Ovary (tissue), 9 donors: ENCODE data around the gene GLYATL3. TPM values are rescaled to one million over a fixed set of nuclear protein-coding genes. Genes with fewer than 3 reads are reported as not detected.

Experiments
- DNase-seq, 5 donors: peaks; one replicate each; pipeline ENCODE4 v3.0.0-alpha.2; 2019 to 2020
- H3K27ac ChIP-seq, 2 donors: fragments of 200-600 bp; one replicate each; pipeline versions ENCODE4 v1.5.1 to v1.8.0; 2019 to 2022
- H3K27me3 ChIP-seq: fragments of 200-600 bp; one replicate; pipeline ENCODE4 v1.8.0; 2022
- H3K36me3 ChIP-seq: fragments of 200-600 bp; sonication (generic); one replicate; pipeline ENCODE4 v1.5.1; 2019
- H3K4me1 ChIP-seq: one replicate; pipeline ENCODE4 v1.8.1; 2013; ENCODE audit warnings: mild to moderate bottlenecking, moderate library complexity; ENCODE audit not compliant: insufficient read depth
- H3K4me3 ChIP-seq: fragments of 200-600 bp; sonication (generic); one replicate; pipeline ENCODE4 v1.5.1; 2017
- H3K9me3 ChIP-seq, 2 donors: fragments of 200-600 bp in 1 of 2; sonication (generic) in 1 of 2; one replicate each; pipeline versions ENCODE4 v1.5.1 to v1.8.1; 2013 to 2019; ENCODE audit warnings: mild to moderate bottlenecking in 1 of 2, moderate library complexity in 1 of 2
- CTCF ChIP-seq, 3 donors: fragments of 450-650 bp in 2 of 3; fragments of 200-600 bp in 1 of 3; IDR thresholded peaks; one replicate each; pipeline versions ENCODE4 v1.5.1 to v1.8.0; 2016 to 2022; ENCODE audit warnings: antibody characterized with exemption in 3 of 3, mild to moderate bottlenecking in 1 of 3
- EP300 ChIP-seq: sonication (generic); formaldehyde crosslinking; IDR thresholded peaks from one replicate; pipeline ENCODE4 v1.6.1; 2017; ENCODE audit warnings: antibody characterized with exemption
- POLR2A ChIP-seq: fragments of 450-650 bp; IDR thresholded peaks from one replicate; pipeline ENCODE4 v1.6.1; 2017; ENCODE audit warnings: antibody characterized with exemption, mild to moderate bottlenecking, moderate library complexity
- WGBS, 3 donors: extraction: QIAGEN DNeasy Blood & Tissue Kit in 1 of 3; methylation state at CpG; one replicate each; pipeline versions ENCODE4 v1.1.5 to v1.1.7; 2013 to 2017; 5-methylcytosine and 5-hydroxymethylcytosine counted together
- intact Hi-C, 4 donors: fragments of 100-400 bp; cut with DNase I; formaldehyde crosslinking; loops; one replicate each; pipeline versions ENCODE4 v1.11.0 to v1.15.1; 2022 to 2023
- polyA plus RNA-seq, 2 donors: library from polyadenylated mRNA; stranded (reverse); fragments of 200-250 nt in 1 of 2; fragments of 350-450 nt in 1 of 2; fragmentation: Illumina TruSeq in 1 of 2; extraction: RNeasy Lipid Tissue Mini Kit (QIAGEN cat#74804) in 1 of 2; gene quantifications; one replicate each; pipeline ENCODE4 v1.2.3, GENCODE V29; 2013 to 2014
- total RNA-seq, 7 donors: library from RNA; depleted of rRNA in 2 of 7; stranded (reverse); fragments of >200 nt in 2 of 7; fragmentation: NEBNext Ultra II Directional in 3 of 7; extraction: Animal tissue kit (Norgen Biotek cat#: 25700) in 3 of 7; gene quantifications; one replicate each; pipeline versions ENCODE4 v1.1.0 to v1.2.4, GENCODE V29; 2016 to 2023
- donor health status: DM: no; HTN: no; CAD: no; lungs with moderate emphysema.
- donor health status: DM: no; HTN: no; CAD: no.
- donor health status: Bipolar disorder and iron deficiency.
- donor health status: DM: yes; HTN: yes; CAD: no.
- donor health status: DM: no; HTN: no; CAD: no.
- donor health status: DM: yes; HTN: yes; CAD: no.

GLYATL3 gene
- total and polyA plus RNA-seq, 9 donors: not detected

- 65 to 75% (median 71%) methylated on average over 2 of the region's 2 CpGs for WGBS, 3 donors
Observed at GRCh38 chr6:49530141-49530776, 30.5 kb downstream of the GLYATL3 start.

GRCh38 chr6:49531774-49532569, 32.2 kb downstream of the GLYATL3 start:
- Histone ChIP-seq H3K9me3 (no peaks in the 10 kb centered on the region), H3K27me3 (no peaks in the 10 kb centered on the region), H3K4me1 (no peaks in the 10 kb centered on the region), H3K27ac (no peak overlapping the region), H3K4me3 (no peak overlapping the region), H3K36me3 (no peaks in the 10 kb centered on the region)
- DNase-seq: no peak
- intact Hi-C loops: loop anchor here in 1 of 4 donors (10.0 kb wide), 1 partner anchor 313 kb away; no protein-coding TSS in a partner anchor
- WGBS, 3 donors: 1 to 4% (median 2%) methylated on average over 3 of the region's 3 CpGs
- TF ChIP-seq EP300: no peak
- TF ChIP-seq CTCF (IDR thresholded peaks at IDR 0.05): peak in 1 of 3 donors; percentile 18

More at GRCh38 chr6:49530141-49530776, 30.5 kb downstream of the GLYATL3 start:
- H3K4me1 ChIP-seq: no peaks in the 10 kb centered on the region
- no peak overlapping the region for H3K27ac ChIP-seq
- H3K9me3 ChIP-seq: no peaks in the 10 kb centered on the region
- no peaks in the 10 kb centered on the region for H3K36me3 ChIP-seq
- no peaks in the 10 kb centered on the region for H3K27me3 ChIP-seq
- no peak overlapping the region for H3K4me3 ChIP-seq
- intact Hi-C loops: loop anchor here in 1 of 4 donors (10.0 kb wide), 1 partner anchor 315 kb away; no protein-coding TSS in a partner anchor
- DNase-seq: no peak
- no peak for TF ChIP-seq EP300
- TF ChIP-seq CTCF (IDR thresholded peaks at IDR 0.05): no peak
- TF ChIP-seq POLR2A: no peak

- Histone ChIP-seq H3K4me3 (no peak overlapping the region), H3K27me3 (no peaks in the 10 kb centered on the region), H3K36me3 (no peaks in the 10 kb centered on the region), H3K9me3 (no peaks in the 10 kb centered on the region), H3K4me1 (no peaks in the 10 kb centered on the region), H3K27ac (no peak overlapping the region)
- no peak for DNase-seq
- WGBS, 3 donors: 72 to 80% (median 73%) methylated on average over 5 of the region's 5 CpGs
- TF ChIP-seq POLR2A (no peak), CTCF (IDR thresholded peaks at IDR 0.05) (no peak), EP300 (no peak)
- intact Hi-C loops: loop anchor here in 1 of 4 donors (10.0 kb wide), 1 partner anchor 309 kb away; no protein-coding TSS in a partner anchor
Observed at GRCh38 chr6:49535795-49536194, 36.1 kb downstream of the GLYATL3 start.

GRCh38 chr6:49539102-49539501, 39.4 kb downstream of the GLYATL3 start:
- TF ChIP-seq POLR2A (no peak), EP300 (no peak), CTCF (IDR thresholded peaks at IDR 0.05) (no peak)
- WGBS, 3 donors: 97 to 98% (median 98%) methylated on average over 3 of the region's 3 CpGs
- H3K36me3 ChIP-seq: no peaks in the 10 kb centered on the region
- no peak for DNase-seq
- no peaks in the 10 kb centered on the region for H3K4me1 ChIP-seq
- H3K4me3 ChIP-seq: no peak overlapping the region
- H3K9me3 ChIP-seq: no peaks in the 10 kb centered on the region
- intact Hi-C loops: loop anchor here in 1 of 4 donors (10.0 kb wide), 1 partner anchor 306 kb away; no protein-coding TSS in a partner anchor
- no peaks in the 10 kb centered on the region for H3K27me3 ChIP-seq
- H3K27ac ChIP-seq: no peak overlapping the region
